Measurements from ENCODE around the gene PROSER2.

DNA sequence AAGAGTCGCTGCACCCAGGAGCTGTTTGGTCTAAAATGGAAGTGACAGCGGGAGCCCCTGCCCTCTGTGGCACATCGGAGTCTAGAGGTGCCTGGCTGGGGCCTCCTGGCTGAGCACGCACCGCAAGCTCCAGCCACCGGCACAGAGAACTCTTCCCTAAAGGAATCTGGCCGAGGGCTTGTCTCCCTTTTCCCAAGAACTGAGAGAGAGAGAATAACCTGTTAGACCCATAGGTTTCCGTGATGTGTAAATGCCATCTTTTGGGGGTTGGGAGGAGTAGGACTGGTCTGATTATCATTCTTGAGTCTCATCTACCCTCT lies 47.3 kb downstream of the PROSER2 start:
- TF ChIP-seq TAF1 (IDR thresholded peaks at IDR 0.05; ENCODE audit: borderline replicate concordance, low read depth, low read length) (no peak), POLR2AphosphoS5 (IDR thresholded peaks at IDR 0.05; ENCODE audit: low read depth, low read length) (no peak)
